GM12801 (cell line): ENCODE measurements around the gene MKNK2.

Experiments used
- CTCF ChIP-seq: IDR thresholded peaks from one replicate; pipeline ENCODE4 v1.5.1; 2011; ENCODE audit warnings: control low read depth; ENCODE audit not compliant: insufficient read length; ENCODE audit errors: extremely low read depth

Gene MKNK2

GRCh38 chr19:2046046-2046907, 4.8 kb downstream of the MKNK2 start:
- no peak for TF ChIP-seq CTCF

- no peak for TF ChIP-seq CTCF
Observed at GRCh38 chr19:2045501-2046045, 5.5 kb downstream of the MKNK2 start.

GRCh38 chr19:2044709-2045500, 6.1 kb downstream of the MKNK2 start:
- TF ChIP-seq CTCF: no peak

- no peak for TF ChIP-seq CTCF
Observed at GRCh38 chr19:2043961-2044708, 6.9 kb downstream of the MKNK2 start.

DNA sequence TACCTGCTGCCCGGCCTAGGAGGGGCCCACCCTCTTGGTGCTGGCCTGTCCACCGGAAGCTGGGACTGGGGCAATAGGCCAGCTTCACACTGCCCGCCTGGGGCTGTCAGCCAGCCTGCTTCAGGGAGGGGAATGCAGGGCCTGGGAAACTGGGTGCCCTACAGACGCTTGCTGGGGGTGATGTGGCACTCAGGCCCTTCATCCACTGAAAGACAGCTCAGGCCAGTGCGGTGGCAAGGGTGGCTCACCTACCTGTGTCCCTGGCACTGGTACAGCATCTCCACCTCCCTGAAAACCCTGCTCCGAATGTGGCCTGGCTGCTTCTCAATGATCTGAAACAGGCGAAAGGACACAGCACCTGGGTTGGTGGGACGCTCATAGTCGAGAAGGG, 7.8 kb downstream of the MKNK2 start:
- TF ChIP-seq CTCF: no peak

GRCh38 chr19:2042485-2043250, 8.4 kb downstream of the MKNK2 start:
- TF ChIP-seq CTCF: no peak
